Aorta (tissue), 5 donors: ENCODE results near the gene IGFBP3. TPM values are rescaled to one million over a fixed set of nuclear protein-coding genes. Genes with fewer than 3 reads are reported as not detected.

Experiments used
- ATAC-seq: fragments of 200-7000 bp; cut with Tn5 transposase; one replicate; pipeline ENCODE4 v1.9.1; 2022; ENCODE audit warnings: moderate library complexity; ENCODE audit not compliant: low FRiP score
- DNase-seq, 2 donors: peaks; one replicate each; pipeline ENCODE4 v3.0.0-alpha.2; 2020
- H3K27ac ChIP-seq, 2 donors: one replicate each; pipeline ENCODE4 v1.5.1; 2013; ENCODE audit warnings: low read length in 2 of 2, mild to moderate bottlenecking in 2 of 2, moderate library complexity in 2 of 2, control low read depth in 1 of 2, inconsistent platforms in 1 of 2, low read depth in 1 of 2
- H3K27me3 ChIP-seq, 2 donors: one replicate each; pipeline ENCODE4 v1.6.1; 2013; ENCODE audit warnings: control low read depth in 1 of 2, low read length in 1 of 2, mild to moderate bottlenecking in 1 of 2, moderate library complexity in 1 of 2; ENCODE audit not compliant: insufficient read depth in 2 of 2, control insufficient read depth in 1 of 2
- H3K36me3 ChIP-seq, 2 donors: one replicate each; pipeline ENCODE4 v1.6.1; 2013; ENCODE audit warnings: control low read depth in 1 of 2, low read length in 1 of 2, mild to moderate bottlenecking in 1 of 2; ENCODE audit not compliant: insufficient read depth in 2 of 2, control insufficient read depth in 1 of 2
- H3K4me1 ChIP-seq, 2 donors: one replicate each; pipeline ENCODE4 v1.6.1; 2013; ENCODE audit warnings: low read length in 2 of 2, control low read depth in 1 of 2, mild to moderate bottlenecking in 1 of 2, moderate library complexity in 1 of 2; ENCODE audit not compliant: insufficient read depth in 2 of 2, control insufficient read depth in 1 of 2
- H3K4me3 ChIP-seq, 2 donors: one replicate each; pipeline ENCODE4 v1.5.1; 2013; ENCODE audit warnings: low read length in 2 of 2, control low read depth in 1 of 2, mild to moderate bottlenecking in 1 of 2
- H3K9me3 ChIP-seq: one replicate; pipeline ENCODE4 v1.6.1; 2013; ENCODE audit warnings: mild to moderate bottlenecking, low read length; ENCODE audit not compliant: control insufficient read depth
- WGBS, 2 donors: extraction: QIAGEN DNeasy Blood & Tissue Kit; methylation state at CpG; one replicate each; pipeline ENCODE4 v1.1.7; 2013; 5-methylcytosine and 5-hydroxymethylcytosine counted together
- intact Hi-C, 2 donors: fragments of 100-400 bp; cut with DNase I; formaldehyde crosslinking; loops; one replicate each; pipeline versions ENCODE4 v1.14.2 to v1.15.0; 2022
- polyA plus RNA-seq, 2 donors: library from polyadenylated mRNA; stranded (reverse); fragments of 200-250 nt; gene quantifications; one replicate each; pipeline ENCODE4 v1.2.3, GENCODE V29; 2013
- total RNA-seq, 2 donors: library from RNA; stranded (reverse); fragmentation: NEBNext Ultra II Directional; extraction: Animal tissue kit (Norgen Biotek cat#: 25700); gene quantifications; one replicate each; pipeline ENCODE4 v1.2.1, GENCODE V29; 2021
- donor health status: healthy with polysubstance abuse.
- donor health status: Bipolar disorder and iron deficiency.
- donor health status: DM: no; HTN: no; CAD: no.
- donor health status: DM: no; HTN: no; CAD: no.
- donor health status: DM: yes; HTN: yes; CAD: no.

The IGFBP3 gene
- total and polyA plus RNA-seq, 4 donors: 143 to 255 (median 186) TPM

GRCh38 chr7:45876519-45876918, 44.6 kb downstream of the IGFBP3 start:
- DNase-seq (no peak), ATAC-seq (no peak)
- H3K36me3 ChIP-seq: no peaks in the 10 kb centered on the region
- H3K27ac ChIP-seq: no peak overlapping the region
- no peak overlapping the region for H3K4me3 ChIP-seq
- no peaks in the 10 kb centered on the region for H3K27me3 ChIP-seq
- peaks cover 7% of the 10 kb centered on the region for H3K9me3 ChIP-seq
- H3K4me1 ChIP-seq: no peaks in the 10 kb centered on the region
- intact Hi-C loops: no loop called here
- 91 to 94% methylated on average over 2 of the region's 2 CpGs for WGBS, 2 donors

DNA sequence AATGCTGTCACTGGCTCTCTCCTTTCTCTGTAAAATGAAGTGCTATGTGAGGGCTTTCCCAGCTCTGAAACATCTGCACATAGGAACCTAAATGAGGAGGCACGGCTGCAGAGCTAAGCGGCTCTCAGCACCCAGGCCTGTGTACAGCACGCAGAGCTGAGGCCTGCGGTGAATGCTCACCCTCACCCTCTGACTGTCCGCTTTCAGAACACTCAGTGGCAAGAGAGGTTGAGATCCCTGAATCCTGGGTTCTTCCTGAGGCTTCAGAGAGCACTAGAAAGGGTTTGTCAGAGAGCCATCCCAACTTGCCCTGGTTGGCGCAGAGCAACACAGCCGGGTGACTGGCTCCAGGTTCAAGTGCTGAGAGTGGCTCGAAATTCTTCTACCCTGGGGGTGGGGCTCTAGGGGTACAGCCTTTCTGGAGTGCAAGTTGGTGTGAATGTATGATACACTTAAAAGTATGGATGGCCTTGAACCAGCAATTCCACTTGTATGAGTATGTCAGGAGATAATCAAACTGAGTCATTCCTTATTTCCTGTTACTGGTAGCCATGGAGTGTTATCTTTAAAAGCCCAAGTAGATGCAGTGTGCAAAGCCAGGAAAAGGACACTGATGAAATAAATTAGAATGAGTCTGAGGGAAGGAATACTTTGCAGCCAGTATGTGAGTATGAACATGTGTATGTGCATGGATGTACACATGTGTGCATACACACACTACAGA, 46.5 kb downstream of the IGFBP3 start:
- H3K9me3 ChIP-seq: peaks cover 5% of the 10 kb centered on the region
- 91 to 92% methylated on average over 8 of the region's 8 CpGs for WGBS, 2 donors
- no peak for DNase-seq
- no peak overlapping the region for H3K4me3 ChIP-seq
- intact Hi-C loops: no loop called here
- ATAC-seq: no peak
- no peaks in the 10 kb centered on the region for H3K4me1 ChIP-seq
- H3K36me3 ChIP-seq: no peaks in the 10 kb centered on the region
- H3K27ac ChIP-seq: no peak overlapping the region
- H3K27me3 ChIP-seq: no peaks in the 10 kb centered on the region

- DNase-seq (no peak), ATAC-seq (no peak)
- WGBS, 2 donors: 81 to 84% methylated on average over 6 of the region's 6 CpGs
- H3K27ac ChIP-seq: no peak overlapping the region
- H3K27me3 ChIP-seq: no peaks in the 10 kb centered on the region
- no peaks in the 10 kb centered on the region for H3K36me3 ChIP-seq
- intact Hi-C loops: no loop called here
- H3K4me3 ChIP-seq: no peak overlapping the region
- no peaks in the 10 kb centered on the region for H3K4me1 ChIP-seq
- peaks cover 3% of the 10 kb centered on the region for H3K9me3 ChIP-seq
These were observed 47.7 kb downstream of the IGFBP3 start for GRCh38 chr7:45873355-45873754.

DNA sequence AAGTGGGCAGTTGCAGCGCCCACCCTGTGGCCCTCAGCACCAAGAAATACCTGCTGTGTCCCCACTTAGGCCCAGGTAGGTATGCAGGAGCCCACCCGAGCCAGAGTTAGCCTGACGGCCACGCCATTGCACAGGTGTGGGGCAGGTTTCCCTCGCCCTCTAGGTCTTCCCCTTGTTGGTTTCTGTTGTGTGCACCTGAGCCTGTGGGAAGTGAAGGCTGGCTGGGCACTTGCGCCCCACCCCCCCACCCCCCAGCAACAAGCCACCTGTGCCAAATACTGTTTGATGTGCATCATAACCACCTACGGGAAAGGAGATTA, 48.1 kb downstream of the IGFBP3 start, which contains the start of gene CCDC201:
TSS of gene CCDC201 (minus strand) at position 48 of the 320 bp plus-strand sequence. CDS start 75 bp downstream, outside the sequence.
- intact Hi-C loops: no loop called here
- DNase-seq: no peak
- 83 to 94% methylated on average over 7 of the region's 7 CpGs for WGBS, 2 donors
- H3K4me1 ChIP-seq: no peaks in the 10 kb centered on the region
- no peak for ATAC-seq
- no peak within 1 kb of the TSS for H3K4me3 ChIP-seq
- H3K27ac ChIP-seq: no peak within 1 kb of the TSS
- H3K27me3 ChIP-seq: no peaks in the 10 kb centered on the region
- H3K9me3 ChIP-seq: peaks cover 2% of the 10 kb centered on the region
- H3K36me3 ChIP-seq: no peaks in the 10 kb centered on the region

DNA sequence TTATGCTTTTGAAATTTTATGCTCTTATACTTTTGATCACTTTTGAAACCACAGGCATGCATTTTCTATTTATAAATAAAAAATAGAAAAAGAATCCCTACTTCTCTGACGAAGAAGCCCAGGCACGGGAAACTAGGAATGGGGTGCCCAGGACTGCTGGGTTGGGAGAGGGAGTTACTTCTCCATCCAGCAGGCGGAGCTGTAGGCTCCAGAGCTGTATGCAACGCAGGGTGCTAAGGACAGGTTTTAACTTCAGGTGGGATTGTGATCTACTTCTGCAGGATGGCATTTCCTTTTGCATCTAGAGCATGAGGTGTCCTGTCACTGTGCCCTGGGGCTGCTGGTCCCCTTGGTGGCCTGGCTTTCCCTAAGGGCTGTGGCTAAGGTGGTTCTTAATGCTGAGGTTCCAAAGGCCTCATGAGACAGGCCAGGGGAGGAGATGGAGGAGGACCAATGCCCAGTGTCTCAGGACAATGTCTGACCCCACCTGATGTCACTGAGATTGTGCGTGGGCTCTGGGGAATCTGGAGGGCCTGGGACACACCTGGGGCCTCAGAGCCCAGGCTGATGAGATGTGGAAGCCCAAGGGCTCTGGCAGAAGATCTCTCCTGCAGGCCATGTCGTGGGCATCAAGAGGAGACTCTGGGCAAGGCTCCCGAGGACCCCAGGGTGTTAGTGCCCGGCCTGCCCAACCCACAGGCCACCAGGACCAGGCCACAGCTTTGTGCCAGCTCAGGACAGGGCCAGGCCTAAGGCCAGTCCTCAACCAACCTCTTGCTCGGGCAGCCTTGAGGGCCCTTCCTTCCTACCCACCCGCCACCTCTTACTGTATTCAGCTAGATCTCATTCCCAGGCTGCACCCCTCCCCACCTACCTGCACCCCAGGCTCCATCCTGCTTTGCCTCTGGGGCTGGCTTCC, 48.7 kb downstream of the IGFBP3 start:
- intact Hi-C loops: no loop called here
- DNase-seq (no peak), ATAC-seq (no peak)
- no peak overlapping the region for H3K27ac ChIP-seq
- no peaks in the 10 kb centered on the region for H3K27me3 ChIP-seq
- H3K4me1 ChIP-seq: no peaks in the 10 kb centered on the region
- peaks cover 3% of the 10 kb centered on the region for H3K9me3 ChIP-seq
- 71 to 75% methylated on average over 10 of the region's 10 CpGs for WGBS, 2 donors
- no peaks in the 10 kb centered on the region for H3K36me3 ChIP-seq
- H3K4me3 ChIP-seq: no peak overlapping the region

- Histone ChIP-seq H3K4me1 (no peaks in the 10 kb centered on the region), H3K27me3 (no peaks in the 10 kb centered on the region), H3K27ac (no peak overlapping the region), H3K36me3 (no peaks in the 10 kb centered on the region), H3K9me3 (peaks cover 3% of the 10 kb centered on the region), H3K4me3 (no peak overlapping the region)
- ATAC-seq (no peak), DNase-seq (no peak)
- intact Hi-C loops: loop anchor here in 1 of 2 donors (10.0 kb wide), 1 partner anchor 715 kb away; the partner anchor contains the start of gene RAMP3
- 64 to 73% methylated on average over 4 of the region's 4 CpGs for WGBS, 2 donors
These were observed 51.6 kb downstream of the IGFBP3 start for GRCh38 chr7:45869426-45869825.

GRCh38 chr7:45867471-45867870, 53.6 kb downstream of the IGFBP3 start:
- no peak overlapping the region for H3K27ac ChIP-seq
- no peak overlapping the region for H3K4me3 ChIP-seq
- H3K9me3 ChIP-seq: peaks cover 3% of the 10 kb centered on the region
- no peaks in the 10 kb centered on the region for H3K4me1 ChIP-seq
- WGBS, 2 donors: 70 to 73% methylated on average over 2 of the region's 2 CpGs
- H3K27me3 ChIP-seq: no peaks in the 10 kb centered on the region
- intact Hi-C loops: loop anchor here in 1 of 2 donors (10.0 kb wide), 1 partner anchor 713 kb away; the partner anchor contains the start of gene RAMP3
- ATAC-seq (no peak), DNase-seq (no peak)
- no peaks in the 10 kb centered on the region for H3K36me3 ChIP-seq

- 63 to 69% methylated on average over 13 of the region's 13 CpGs for whole genome bisulfite sequencing, 2 donors
- Histone ChIP-seq H3K27ac (no peak overlapping the region), H3K4me1 (no peaks in the 10 kb centered on the region), H3K4me3 (no peak overlapping the region), H3K9me3 (peaks cover 3% of the 10 kb centered on the region), H3K27me3 (no peaks in the 10 kb centered on the region), H3K36me3 (no peaks in the 10 kb centered on the region)
- intact Hi-C loops: loop anchor here in 1 of 2 donors (10.0 kb wide), 1 partner anchor 711 kb away; the partner anchor contains the start of gene RAMP3
- ATAC-seq: no peak
- peak in 1 of 2 donors; percentile 26 for DNase-seq
These were observed 55.3 kb downstream of the IGFBP3 start for GRCh38 chr7:45865594-45866410.
